Measurements from ENCODE around the gene SEPTIN2.
"Not testable (repeated sequence)": the region's sequence is repeated elsewhere in the genome, so short reads cannot be mapped to it uniquely, and the experiment has no call there.

SEPTIN2 gene

GRCh38 chr2:241288324-241288888 is 27.3 kb upstream of the SEPTIN2 start:
- DNase-seq, result no peak

GRCh38 chr2:241289053-241289452 is 26.7 kb upstream of the SEPTIN2 start:
- DNase-seq, result no peak

GRCh38 chr2:241289597-241289996 is 26.1 kb upstream of the SEPTIN2 start:
- no peak for DNase-seq

GRCh38 chr2:241291153-241291552 is 24.6 kb upstream of the SEPTIN2 start:
- no peak for DNase-seq

DNA sequence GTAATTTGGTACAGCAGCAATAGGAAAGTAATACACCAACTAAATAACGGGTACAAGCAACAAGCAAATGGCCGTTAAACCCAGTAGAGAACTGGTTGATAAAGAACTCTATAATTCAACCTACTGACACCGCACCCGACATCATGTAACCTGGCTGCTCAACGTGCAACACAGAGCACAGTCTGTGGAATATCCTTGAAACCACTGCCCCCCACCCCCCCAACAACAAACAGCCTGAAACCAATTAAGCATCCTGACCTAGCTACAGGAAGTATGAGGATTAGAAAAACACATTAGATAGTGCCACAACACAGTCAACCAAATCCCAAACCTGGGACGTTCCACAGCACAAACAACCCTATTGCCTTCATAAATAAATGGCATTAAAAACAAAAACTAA is 23.7 kb upstream of the SEPTIN2 start:
- no peak for DNase-seq

DNA sequence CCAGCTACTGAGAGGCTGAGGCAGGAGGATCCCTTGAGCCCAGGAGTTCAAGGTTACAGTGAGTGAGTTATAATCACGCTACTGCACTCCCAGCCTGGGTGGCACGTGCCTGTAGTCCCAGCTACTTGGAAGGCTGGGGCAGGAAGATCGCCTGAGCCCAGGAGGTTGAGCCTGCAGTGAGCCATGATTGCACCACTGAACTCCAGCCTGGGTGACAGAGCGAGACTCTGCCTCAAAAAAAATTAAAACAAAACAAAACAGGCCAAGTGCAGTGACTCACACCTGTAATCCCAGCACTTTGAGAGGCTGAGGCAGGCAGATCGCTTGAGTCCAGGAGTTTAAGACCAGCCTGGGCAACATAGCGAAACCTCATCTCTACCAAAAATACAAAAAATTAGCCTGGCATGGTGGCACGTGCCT is 22.3 kb upstream of the SEPTIN2 start:
- DNase-seq, result not testable (repeated sequence)

- DNase-seq, result no peak
Measured at GRCh38 chr2:241295326-241296095, 20.2 kb upstream of the SEPTIN2 start.

DNA sequence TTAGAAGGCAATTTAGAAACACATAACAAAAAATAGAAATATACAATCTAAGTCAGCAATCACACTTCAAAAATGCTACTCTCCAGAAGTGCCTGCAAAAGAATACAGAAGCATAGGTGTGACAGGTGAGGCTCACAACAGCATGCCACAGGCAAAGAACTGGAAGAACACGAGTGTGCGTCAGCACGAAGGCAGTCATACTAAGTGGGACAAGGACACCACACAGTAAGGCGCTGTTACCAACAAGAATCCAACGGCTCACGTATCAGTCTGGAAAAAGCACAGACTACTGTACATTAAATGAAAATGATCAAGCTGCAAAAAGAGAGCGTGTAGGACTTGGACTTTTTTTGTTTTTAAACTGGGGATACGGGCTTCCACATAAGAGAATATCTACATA is 19.0 kb upstream of the SEPTIN2 start:
- no peak for DNase-seq

GRCh38 chr2:241298673-241299072 is 17.1 kb upstream of the SEPTIN2 start:
- DNase-seq, result no peak

- no peak for DNase-seq
Measured at GRCh38 chr2:241300000-241300399, 15.7 kb upstream of the SEPTIN2 start.

DNA sequence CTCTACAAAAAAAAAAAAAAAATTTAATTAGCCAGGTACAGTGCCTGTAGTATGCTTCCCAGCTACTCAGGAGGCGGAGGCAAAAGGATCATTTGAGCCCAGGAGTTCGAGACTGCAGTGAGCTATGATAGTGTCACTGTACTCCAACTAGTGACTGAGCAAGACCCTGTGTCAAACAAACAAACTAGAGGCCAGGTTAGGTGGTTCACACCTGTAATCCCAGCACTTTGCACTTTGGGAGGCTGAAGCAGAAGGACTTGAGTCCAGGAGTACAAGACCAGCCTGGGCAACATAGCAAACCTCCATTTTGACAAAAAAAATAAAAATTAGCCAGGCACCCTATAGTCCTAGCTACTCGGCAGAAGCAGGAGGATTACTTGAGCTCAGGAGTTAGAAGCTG is 13.6 kb upstream of the SEPTIN2 start:
- no peak for DNase-seq

DNA sequence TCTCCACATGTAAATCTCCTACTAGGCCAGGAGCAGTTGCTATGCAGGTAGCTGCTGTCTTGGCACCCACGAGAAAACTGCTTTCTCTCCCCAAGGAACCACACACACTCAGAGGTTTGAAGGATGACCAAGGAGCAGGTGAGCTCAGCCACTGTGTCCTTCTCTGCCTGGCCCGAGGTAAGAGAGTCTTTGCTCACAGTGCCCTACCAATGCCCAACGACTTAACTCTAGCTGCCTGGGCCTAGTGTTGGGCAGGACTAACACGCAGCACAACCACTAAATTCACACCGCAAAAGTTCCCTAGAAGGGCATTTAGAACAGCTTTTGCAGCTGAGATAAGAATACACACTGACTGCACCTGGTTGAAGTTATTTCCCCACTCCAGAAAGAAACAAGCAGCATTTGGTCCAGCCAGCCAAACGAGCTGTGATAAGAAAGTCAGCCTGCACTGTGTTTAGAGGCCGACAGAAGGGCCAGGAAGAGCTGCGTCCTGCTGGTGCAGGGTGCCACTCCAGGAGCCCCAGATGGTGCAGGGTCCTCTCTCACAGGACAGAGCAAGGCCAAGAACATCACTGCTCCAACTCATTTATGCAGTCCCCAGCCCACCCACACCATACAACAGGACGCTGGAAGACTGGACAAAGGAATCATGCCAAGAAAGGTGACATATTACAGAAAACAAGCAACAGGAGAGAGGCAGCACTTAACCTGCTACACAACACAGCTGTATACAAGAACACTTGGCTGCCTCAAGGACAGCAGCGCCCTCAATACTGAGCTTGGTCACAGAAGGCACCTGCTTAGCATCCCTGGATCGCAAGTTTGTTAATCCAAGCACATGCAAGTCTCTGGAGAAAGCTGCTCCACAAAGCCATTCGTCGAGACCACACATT is 12.7 kb upstream of the SEPTIN2 start:
- DNase-seq, result no peak

GRCh38 chr2:241304039-241304670 is 11.6 kb upstream of the SEPTIN2 start:
- DNase-seq, result no peak

- no peak for DNase-seq
Measured at GRCh38 chr2:241307055-241307454, 8.7 kb upstream of the SEPTIN2 start.

GRCh38 chr2:241308267-241308666 is 7.5 kb upstream of the SEPTIN2 start:
- no peak for DNase-seq

DNA sequence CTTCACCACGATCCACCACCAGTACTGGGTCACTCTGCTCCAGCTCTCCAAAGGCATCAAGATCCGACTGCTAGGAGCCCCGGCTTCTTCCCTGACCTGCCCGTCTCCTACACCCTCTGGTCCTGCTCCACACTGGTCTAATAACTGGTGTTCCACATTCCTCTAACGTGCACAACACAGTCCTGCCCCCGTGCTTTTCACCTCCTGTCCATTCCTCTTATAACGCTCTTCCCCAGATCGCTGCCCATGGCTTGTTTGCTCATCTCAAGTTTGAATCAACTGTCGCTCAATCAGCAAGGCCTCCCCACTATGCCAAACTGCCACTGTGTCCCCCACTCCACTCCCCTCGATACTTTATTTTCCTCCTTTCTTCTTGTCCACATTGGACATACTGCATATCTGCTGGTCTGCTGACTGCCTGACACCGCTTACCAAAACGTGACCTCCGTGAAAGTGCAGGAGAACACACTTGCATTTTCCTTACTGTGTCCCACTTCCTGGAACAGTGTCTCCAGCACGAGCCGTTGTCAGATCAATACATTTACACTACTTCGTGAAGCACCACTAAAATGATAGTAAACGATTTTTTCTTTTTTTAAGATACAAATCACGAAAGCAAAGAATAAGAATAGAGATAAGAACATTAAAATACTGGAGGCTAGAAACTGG is 6.8 kb upstream of the SEPTIN2 start:
- DNase-seq, result no peak

GRCh38 chr2:241309684-241310117 is 6.0 kb upstream of the SEPTIN2 start:
- DNase-seq, result no peak

DNA sequence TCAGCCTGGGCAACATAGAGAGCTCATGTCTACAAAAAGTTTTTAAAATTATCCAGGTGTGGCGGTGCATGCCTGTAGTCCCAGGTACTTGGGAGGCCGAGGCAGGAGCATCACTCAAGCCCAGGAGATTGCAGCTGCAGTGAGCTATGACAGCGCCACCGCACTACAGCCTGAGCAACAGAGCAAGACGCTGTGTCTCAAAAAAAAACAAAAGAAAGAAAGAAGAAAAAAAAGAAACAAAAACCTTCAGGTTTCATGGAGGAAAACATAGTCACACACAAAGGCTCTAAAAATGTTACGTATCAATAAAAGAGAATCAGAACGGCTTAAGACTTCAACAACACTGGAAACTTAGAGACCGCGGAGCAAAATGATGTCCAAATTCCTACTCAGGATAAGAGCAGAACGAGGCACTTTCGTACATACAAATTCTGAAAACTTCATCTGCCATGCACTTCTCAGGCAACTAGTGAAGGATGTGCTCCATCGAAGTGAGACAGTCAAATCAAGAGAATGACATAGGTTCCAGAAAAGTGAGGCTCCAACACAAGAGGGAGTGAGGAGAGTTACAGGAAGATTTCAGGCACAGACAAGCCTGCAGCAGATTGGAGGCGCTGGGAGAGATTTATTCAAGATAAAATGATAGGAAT is 4.7 kb upstream of the SEPTIN2 start:
- no peak for DNase-seq

DNA sequence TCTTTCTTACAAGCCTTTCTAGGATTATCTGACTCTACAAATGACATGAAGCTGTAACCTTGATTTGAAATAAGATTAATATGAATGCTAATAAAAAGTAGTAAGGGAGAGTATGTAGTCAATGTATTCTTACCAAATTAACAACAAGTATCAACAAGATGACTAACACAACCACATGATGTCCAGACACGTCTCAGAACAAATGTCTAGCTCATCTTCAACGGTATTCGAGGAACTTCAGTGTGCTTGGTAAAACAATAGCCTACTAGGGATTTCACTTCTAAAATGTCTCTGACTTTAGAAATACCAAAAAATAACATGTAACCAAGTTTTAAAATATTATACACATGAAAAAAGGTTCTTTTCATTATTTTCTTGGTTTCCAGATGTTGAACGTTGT is 3.6 kb upstream of the SEPTIN2 start:
- no peak for DNase-seq

GRCh38 chr2:241313543-241314095 is 2.1 kb upstream of the SEPTIN2 start:
- no peak for DNase-seq

GRCh38 chr2:241314226-241315092 is 1.3 kb upstream of the SEPTIN2 start:
- no peak for DNase-seq

Data from right forelimb (tissue), 1 donor.